Liver (tissue), 3 donors: Measurements from ENCODE around the gene HPCAL1.

Source experiments
- CTCF ChIP-seq: fragments of 150-350 bp; IDR thresholded peaks from 2 replicates; pipeline ENCODE4 v1.5.1; 2017; ENCODE audit warnings: improper control_type of control experiment, low read depth, low read length; ENCODE audit not compliant: missing input control
- RXRA ChIP-seq, 2 donors: IDR thresholded peaks; 2 replicates each; pipeline ENCODE4 v1.6.1; 2017 to 2018; ENCODE audit warnings: antibody characterized with exemption in 2 of 2, mild to moderate bottlenecking in 1 of 2
- YY1 ChIP-seq: IDR thresholded peaks from 2 replicates; pipeline ENCODE4 v1.6.1; 2016; ENCODE audit warnings: antibody characterized with exemption, mild to moderate bottlenecking
- donor health status: healthy.
- donor health status: healthy.

- no peak for TF ChIP-seq CTCF
- no peak for TF ChIP-seq RXRA (IDR thresholded peaks at IDR 0.05)
- TF ChIP-seq YY1 = no peak
Measured at GRCh38 chr2:10397297-10397875, 94.7 kb downstream of the HPCAL1 start.
